Measurements from ENCODE around the gene IFI35. TPM values are rescaled to one million over a fixed set of nuclear protein-coding genes. Genes with fewer than 3 reads are reported as not detected.
A peak's percentile ranks its signal among the peaks of the same experiment; 100 is the strongest.

IFI35 gene
- total and polyA plus RNA-seq, 9 donors = 4.5 to 11.1 (median 6.9) TPM

DNA sequence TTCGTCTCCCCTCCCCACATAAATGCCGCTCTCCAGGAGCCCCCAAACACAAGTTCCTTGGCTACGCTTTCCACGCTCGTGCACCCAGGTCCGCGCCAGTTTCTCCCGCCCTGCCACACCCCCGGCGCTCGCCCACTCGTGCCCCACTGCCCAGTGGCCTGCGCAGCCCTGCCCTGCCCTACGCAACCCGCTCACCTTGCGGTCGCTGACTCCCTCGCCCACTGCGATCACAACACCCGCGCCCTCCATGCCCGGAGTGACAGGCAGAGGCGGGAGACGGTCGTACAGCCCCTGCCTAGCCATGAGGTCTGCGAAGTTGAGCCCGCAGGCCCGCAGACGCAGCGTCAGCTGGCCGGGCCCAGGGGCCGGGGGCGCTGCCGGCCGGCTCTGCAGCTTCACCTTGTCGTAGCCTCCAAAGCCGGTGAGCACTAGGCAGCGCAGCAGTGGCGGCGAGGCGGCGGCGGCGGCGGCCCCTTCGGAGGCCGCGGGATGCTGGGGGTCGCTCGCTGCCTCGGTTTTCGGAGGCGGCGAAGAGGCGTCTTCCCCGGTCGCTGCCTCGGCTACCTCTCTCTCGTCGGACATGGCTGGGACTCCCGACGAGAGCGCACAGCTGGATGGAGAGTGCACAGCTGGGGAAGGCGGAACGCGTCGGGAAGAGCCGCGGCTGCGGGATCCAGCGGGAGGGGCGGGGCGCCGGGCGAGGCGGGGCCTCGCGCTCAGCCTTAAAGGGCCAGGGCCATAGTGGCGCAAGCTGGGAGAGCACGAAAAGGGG lies 15.3 kb downstream of the IFI35 start, which contains the start of gene VAT1:
TSS of gene VAT1 (minus strand) at position 645 of the 772 bp plus-strand sequence. CDS start at position 582, 63 bp downstream.
- DNase-seq = peak; percentile 93
- under 1% methylated on average over 79 of the region's 80 CpGs for WGBS (ENCODE audit: insufficient coverage)
- peaks cover 33% of the 10 kb centered on the region for H3K4me1 ChIP-seq (ENCODE audit: control insufficient read depth, insufficient read depth, low read length)
- peak within 1 kb of the TSS; percentile 96 for H3K4me3 ChIP-seq (ENCODE audit: low read length)
- H3K9me3 ChIP-seq (replicated peaks; ENCODE audit: control insufficient read depth, low read depth, low read length) = no peaks in the 10 kb centered on the region
- peaks cover 18% of the 10 kb centered on the region for H3K36me3 ChIP-seq (ENCODE audit: control insufficient read depth, insufficient read depth, low read length)
- H3K27me3 ChIP-seq (ENCODE audit: control insufficient read depth, insufficient read depth, low read length) = peaks cover 2% of the 10 kb centered on the region
- H3K27ac ChIP-seq (ENCODE audit: low read length) = peak within 1 kb of the TSS; percentile 84

DNA sequence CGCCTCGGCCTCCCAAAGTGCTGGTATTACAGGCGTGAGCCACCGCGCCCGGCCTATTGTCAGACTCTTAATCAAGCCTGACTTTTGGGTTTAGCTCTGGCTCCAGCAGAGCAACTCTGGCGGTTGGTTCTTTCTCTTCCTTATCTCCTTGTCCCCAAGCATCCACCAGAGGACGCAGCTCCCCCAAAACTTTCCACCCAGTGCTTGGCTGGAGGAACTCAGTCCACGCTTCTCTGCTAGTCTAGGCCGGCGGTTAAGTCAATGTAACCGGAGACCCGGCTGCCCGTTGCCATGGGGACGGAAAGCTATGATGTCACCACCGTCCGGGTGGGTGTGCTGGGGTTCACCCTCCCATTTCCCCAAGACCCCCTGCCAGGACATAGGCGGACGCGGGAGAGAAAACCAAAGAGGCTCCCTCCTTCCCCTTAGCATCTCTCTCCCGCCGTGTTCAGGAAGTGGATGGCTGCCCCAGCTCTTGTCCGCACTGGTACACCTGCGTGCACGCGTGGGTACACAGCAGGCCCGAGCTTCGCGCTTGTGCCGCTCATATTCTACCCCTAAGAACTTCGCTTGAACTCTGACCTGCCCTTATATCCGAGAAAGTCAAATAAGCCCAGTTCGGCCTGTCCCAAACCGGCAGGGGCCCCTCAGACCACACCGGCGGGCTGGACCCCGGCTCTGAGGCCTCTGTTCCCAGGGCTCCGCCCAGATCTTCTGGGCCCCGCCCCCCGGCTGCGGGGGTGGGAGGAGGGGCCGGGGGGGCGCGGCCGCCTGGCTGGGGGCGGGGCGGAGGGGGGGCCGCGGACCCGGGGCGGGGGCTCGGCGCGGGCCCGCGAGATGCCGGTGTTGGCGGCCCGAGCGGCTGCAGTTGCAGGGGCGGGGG lies 18.1 kb downstream of the IFI35 start, which contains the start of gene RND2:
TSS of gene RND2 (plus strand) at position 825 of the 883 bp plus-strand sequence. CDS start 117 bp downstream, outside the sequence.
- Histone ChIP-seq H3K9me3 (replicated peaks; ENCODE audit: control insufficient read depth, low read depth, low read length) (no peaks in the 10 kb centered on the region), H3K27ac (ENCODE audit: low read length) (peak within 1 kb of the TSS; percentile 85), H3K4me1 (ENCODE audit: control insufficient read depth, insufficient read depth, low read length) (peaks cover 32% of the 10 kb centered on the region), H3K27me3 (ENCODE audit: control insufficient read depth, insufficient read depth, low read length) (peaks cover 2% of the 10 kb centered on the region), H3K4me3 (ENCODE audit: low read length) (peak within 1 kb of the TSS; percentile 59), H3K36me3 (ENCODE audit: control insufficient read depth, insufficient read depth, low read length) (peaks cover 5% of the 10 kb centered on the region)
- DNase-seq = peak; percentile 98
- WGBS (ENCODE audit: insufficient coverage) = under 1% methylated on average over 46 of the region's 61 CpGs

DNA sequence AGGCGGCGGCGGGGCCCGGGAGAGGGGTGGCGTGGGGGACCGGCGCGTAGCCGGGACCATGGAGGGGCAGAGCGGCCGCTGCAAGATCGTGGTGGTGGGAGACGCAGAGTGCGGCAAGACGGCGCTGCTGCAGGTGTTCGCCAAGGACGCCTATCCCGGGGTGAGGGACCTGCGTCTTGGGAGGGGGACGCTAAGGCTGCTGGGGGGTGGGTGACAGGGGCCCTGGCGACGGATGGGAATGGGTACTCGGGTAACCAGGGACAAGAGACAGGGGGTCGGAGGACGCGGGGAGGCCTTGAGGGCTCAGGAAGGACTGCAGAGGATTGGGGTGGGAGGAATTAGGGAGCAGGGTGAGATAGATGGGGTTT lies 18.7 kb downstream of the IFI35 start:
- no peaks in the 10 kb centered on the region for H3K36me3 ChIP-seq (ENCODE audit: control insufficient read depth, insufficient read depth, low read length)
- no peak overlapping the region for H3K27ac ChIP-seq (ENCODE audit: low read length)
- H3K9me3 ChIP-seq (replicated peaks; ENCODE audit: control insufficient read depth, low read depth, low read length) = no peaks in the 10 kb centered on the region
- WGBS (ENCODE audit: insufficient coverage) = 2% methylated on average over 26 of the region's 27 CpGs
- DNase-seq = no peak
- H3K27me3 ChIP-seq (ENCODE audit: control insufficient read depth, insufficient read depth, low read length) = peaks cover 2% of the 10 kb centered on the region
- H3K4me3 ChIP-seq (ENCODE audit: low read length) = peak overlapping the region; percentile 31
- peaks cover 31% of the 10 kb centered on the region for H3K4me1 ChIP-seq (ENCODE audit: control insufficient read depth, insufficient read depth, low read length)

DNA sequence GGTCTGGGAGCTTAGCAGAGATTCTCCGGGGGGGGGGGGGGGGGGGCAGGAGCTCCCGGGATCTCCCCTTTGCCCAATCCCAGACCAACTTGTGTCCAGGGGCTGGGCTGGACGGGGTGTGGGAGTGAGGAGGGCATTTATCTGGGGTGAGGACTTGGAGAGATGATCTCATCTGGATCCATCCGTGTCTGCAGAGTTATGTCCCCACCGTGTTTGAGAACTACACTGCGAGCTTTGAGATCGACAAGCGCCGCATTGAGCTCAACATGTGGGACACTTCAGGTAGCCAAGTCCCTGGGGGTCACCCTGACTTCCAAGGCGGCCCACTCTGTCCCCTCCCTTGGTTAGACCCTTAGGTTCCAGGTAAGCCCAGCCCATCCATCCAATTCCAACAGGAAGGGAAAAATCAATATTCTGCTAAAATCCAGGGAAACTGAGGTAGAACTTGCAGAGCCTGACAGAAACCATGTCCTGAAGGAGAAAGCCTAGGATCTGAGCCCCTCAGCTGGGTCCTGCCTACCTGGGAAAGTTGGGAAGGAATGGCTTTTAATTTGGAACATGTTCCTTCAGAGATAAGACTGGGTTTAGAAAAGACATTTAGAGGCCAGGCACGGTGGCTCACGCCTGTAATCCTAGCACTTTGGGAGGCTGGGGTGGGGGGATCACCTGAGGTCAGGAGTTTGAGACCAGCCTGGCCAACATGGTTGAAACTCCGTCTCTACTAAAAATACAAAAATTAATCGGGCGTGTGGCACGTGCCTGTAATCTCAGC lies 19.4 kb downstream of the IFI35 start:
- Histone ChIP-seq H3K9me3 (replicated peaks; ENCODE audit: control insufficient read depth, low read depth, low read length) (no peaks in the 10 kb centered on the region), H3K27me3 (ENCODE audit: control insufficient read depth, insufficient read depth, low read length) (peaks cover 2% of the 10 kb centered on the region), H3K4me1 (ENCODE audit: control insufficient read depth, insufficient read depth, low read length) (peaks cover 27% of the 10 kb centered on the region), H3K27ac (ENCODE audit: low read length) (no peak overlapping the region), H3K36me3 (ENCODE audit: control insufficient read depth, insufficient read depth, low read length) (no peaks in the 10 kb centered on the region), H3K4me3 (ENCODE audit: low read length) (no peak overlapping the region)
- WGBS (ENCODE audit: insufficient coverage) = 49% methylated on average over 11 of the region's 16 CpGs
- DNase-seq = no peak

DNA sequence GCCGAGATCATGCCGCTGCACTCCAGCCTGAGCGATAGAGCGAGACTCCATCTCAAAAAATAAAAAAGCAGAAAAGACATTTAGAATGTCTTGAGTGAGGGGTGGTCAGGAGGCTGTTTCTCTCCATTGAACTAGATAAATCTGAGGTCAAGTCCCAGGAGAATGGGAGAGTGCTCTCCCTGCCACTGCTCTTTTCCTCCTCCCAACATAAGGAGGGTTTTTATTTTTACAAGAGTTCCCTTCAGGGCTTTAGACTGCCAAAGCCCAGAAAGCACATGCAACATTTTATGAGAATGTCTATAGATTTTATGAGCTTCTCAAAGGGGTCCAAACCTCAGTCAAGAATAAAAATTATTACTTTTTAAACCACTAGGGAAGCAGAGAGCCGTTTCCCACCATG lies 20.0 kb downstream of the IFI35 start:
- H3K36me3 ChIP-seq (ENCODE audit: control insufficient read depth, insufficient read depth, low read length) = no peaks in the 10 kb centered on the region
- WGBS (ENCODE audit: insufficient coverage) = no CpG with 5 or more reads among the region's 5 CpGs
- no peak overlapping the region for H3K4me3 ChIP-seq (ENCODE audit: low read length)
- no peaks in the 10 kb centered on the region for H3K9me3 ChIP-seq (replicated peaks; ENCODE audit: control insufficient read depth, low read depth, low read length)
- peaks cover 23% of the 10 kb centered on the region for H3K4me1 ChIP-seq (ENCODE audit: control insufficient read depth, insufficient read depth, low read length)
- H3K27me3 ChIP-seq (ENCODE audit: control insufficient read depth, insufficient read depth, low read length) = peaks cover 2% of the 10 kb centered on the region
- no peak overlapping the region for H3K27ac ChIP-seq (ENCODE audit: low read length)
- no peak for DNase-seq

DNA sequence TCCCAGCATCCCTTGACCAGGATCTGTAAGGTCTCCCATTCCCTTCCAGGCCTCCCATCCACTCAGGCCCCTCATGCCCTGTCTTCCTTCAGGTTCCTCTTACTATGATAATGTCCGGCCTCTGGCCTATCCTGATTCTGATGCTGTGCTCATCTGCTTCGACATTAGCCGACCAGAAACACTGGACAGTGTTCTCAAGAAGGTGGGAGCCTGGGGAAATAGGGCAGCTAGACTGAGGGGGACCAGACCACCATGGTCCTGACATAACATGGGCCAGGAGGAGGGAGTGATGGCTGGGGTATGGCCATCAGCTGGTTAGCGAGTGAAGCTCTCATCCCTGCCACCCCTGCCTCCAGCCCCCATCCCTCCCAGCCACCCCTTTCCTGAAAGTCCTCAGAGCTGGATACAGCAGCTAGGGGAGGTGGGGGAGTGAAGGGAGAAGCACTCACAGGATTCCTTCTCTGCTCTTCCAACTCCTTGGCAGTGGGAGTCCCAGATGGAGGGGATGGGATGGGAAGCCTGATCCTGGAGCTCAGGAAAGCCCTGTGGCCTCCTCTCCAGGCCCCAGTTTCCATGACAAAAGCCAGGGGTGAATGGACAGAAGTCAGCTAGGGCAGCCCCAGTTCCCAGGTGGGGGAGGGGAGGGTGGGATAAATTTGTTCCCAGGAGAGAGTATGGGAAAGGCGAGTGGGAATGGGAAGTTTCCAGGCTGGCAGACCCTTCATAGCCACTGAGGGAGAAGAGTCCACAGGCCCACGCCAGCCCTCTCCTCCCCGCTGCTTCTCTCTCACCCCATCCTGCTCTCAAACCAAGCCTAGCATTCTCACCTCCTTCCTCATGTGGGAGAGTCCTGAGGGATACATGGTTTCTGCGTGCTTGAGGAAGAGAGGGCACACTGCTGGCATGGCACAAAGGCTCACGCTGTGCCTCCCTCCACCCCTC lies 20.8 kb downstream of the IFI35 start:
- no peaks in the 10 kb centered on the region for H3K36me3 ChIP-seq (ENCODE audit: control insufficient read depth, insufficient read depth, low read length)
- no peak overlapping the region for H3K4me3 ChIP-seq (ENCODE audit: low read length)
- no peak for DNase-seq
- no peaks in the 10 kb centered on the region for H3K9me3 ChIP-seq (replicated peaks; ENCODE audit: control insufficient read depth, low read depth, low read length)
- H3K27me3 ChIP-seq (ENCODE audit: control insufficient read depth, insufficient read depth, low read length) = peaks cover 2% of the 10 kb centered on the region
- H3K27ac ChIP-seq (ENCODE audit: low read length) = no peak overlapping the region
- peaks cover 23% of the 10 kb centered on the region for H3K4me1 ChIP-seq (ENCODE audit: control insufficient read depth, insufficient read depth, low read length)
- no CpG with 5 or more reads among the region's 9 CpGs for WGBS (ENCODE audit: insufficient coverage)

DNA sequence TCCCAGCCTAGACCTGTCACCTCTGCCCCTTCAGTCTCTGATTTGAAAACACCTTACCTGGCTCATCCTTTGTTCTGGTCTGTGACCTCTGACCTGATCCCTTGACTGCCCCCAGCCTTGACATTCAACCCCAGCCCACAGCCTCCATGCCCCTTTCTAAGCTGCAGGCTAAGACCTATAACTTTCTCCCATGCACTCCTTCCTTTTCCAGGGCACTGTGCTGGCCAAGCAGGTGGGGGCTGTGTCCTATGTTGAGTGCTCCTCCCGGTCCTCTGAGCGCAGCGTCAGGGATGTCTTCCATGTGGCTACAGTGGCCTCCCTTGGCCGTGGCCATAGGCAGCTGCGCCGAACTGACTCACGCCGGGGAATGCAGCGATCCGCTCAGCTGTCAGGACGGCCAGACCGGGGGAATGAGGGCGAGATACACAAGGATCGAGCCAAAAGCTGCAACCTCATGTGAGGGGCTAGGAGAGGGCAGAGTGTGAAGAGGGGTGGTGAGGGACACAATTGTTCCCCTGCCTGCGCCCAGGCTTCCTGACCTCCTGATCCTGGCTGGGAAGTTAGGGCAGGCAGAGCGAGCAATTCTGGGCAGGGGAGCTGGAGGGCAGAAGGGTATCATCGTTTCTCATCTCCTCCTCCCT lies 21.8 kb downstream of the IFI35 start:
- Histone ChIP-seq H3K27me3 (ENCODE audit: control insufficient read depth, insufficient read depth, low read length) (peaks cover 2% of the 10 kb centered on the region), H3K4me3 (ENCODE audit: low read length) (no peak overlapping the region), H3K9me3 (replicated peaks; ENCODE audit: control insufficient read depth, low read depth, low read length) (no peaks in the 10 kb centered on the region), H3K27ac (ENCODE audit: low read length) (no peak overlapping the region), H3K36me3 (ENCODE audit: control insufficient read depth, insufficient read depth, low read length) (no peaks in the 10 kb centered on the region), H3K4me1 (ENCODE audit: control insufficient read depth, insufficient read depth, low read length) (peaks cover 21% of the 10 kb centered on the region)
- DNase-seq = peak; percentile 49
- 67% methylated on average over 13 of the region's 17 CpGs for WGBS (ENCODE audit: insufficient coverage)

DNA sequence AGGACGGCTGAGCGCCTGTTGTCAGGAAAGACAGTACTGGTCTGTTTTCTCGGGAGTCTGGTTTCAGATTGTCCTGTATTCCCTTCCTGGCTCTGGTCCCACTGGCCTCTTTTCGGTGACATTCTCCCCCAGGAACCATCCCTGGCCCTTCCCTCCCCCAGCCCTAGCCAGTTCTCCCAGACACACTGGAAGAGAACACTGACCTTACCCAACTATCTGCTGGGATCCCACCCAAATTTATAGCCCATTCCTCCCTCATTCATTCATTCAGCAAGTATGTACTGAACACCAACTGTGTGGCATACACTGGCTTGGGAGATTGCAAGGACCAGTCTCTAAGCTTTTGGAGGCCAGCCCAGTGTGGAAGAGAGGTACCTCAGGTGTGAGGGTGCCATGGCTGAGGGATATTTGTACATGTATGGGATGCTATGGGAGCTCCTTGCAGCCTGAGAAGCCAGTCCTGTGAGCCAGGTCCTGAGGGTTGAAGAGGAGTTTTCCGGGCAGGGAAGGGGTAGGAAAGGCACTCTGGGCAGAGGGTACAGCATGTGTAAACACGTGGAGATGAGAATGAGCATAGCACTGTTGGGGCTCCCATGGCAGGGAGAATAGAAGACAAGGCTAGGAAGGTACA lies 23.7 kb downstream of the IFI35 start:
- no peaks in the 10 kb centered on the region for H3K36me3 ChIP-seq (ENCODE audit: control insufficient read depth, insufficient read depth, low read length)
- DNase-seq = no peak
- WGBS (ENCODE audit: insufficient coverage) = 70% methylated on average over 4 of the region's 6 CpGs
- peaks cover 13% of the 10 kb centered on the region for H3K4me1 ChIP-seq (ENCODE audit: control insufficient read depth, insufficient read depth, low read length)
- H3K27ac ChIP-seq (ENCODE audit: low read length) = no peak overlapping the region
- peaks cover 2% of the 10 kb centered on the region for H3K27me3 ChIP-seq (ENCODE audit: control insufficient read depth, insufficient read depth, low read length)
- no peaks in the 10 kb centered on the region for H3K9me3 ChIP-seq (replicated peaks; ENCODE audit: control insufficient read depth, low read depth, low read length)
- no peak overlapping the region for H3K4me3 ChIP-seq (ENCODE audit: low read length)

Measured in muscle of leg (tissue), 11 donors.